ENCODE results near the gene C2CD2.

The C2CD2 gene

GRCh38 chr21:41903559-41904351 lies 50.1 kb downstream of the C2CD2 start:
- DNase-seq = peak; percentile 79

- DNase-seq = no peak
Measured at GRCh38 chr21:41902946-41903345, 50.9 kb downstream of the C2CD2 start.

- DNase-seq = no peak
Measured at GRCh38 chr21:41901782-41902181, 52.0 kb downstream of the C2CD2 start.

GRCh38 chr21:41901099-41901498 lies 52.7 kb downstream of the C2CD2 start:
- no peak for DNase-seq

- no peak for DNase-seq
Measured at GRCh38 chr21:41900401-41900800, 53.4 kb downstream of the C2CD2 start.

GRCh38 chr21:41899426-41900202 lies 54.2 kb downstream of the C2CD2 start:
- no peak for DNase-seq

- no peak for DNase-seq
Measured at GRCh38 chr21:41898998-41899397, 54.8 kb downstream of the C2CD2 start.

- no peak for DNase-seq
Measured at GRCh38 chr21:41897700-41898099, 56.1 kb downstream of the C2CD2 start.

- DNase-seq = no peak
Measured at GRCh38 chr21:41897047-41897669, 56.7 kb downstream of the C2CD2 start.

GRCh38 chr21:41895643-41896493 lies 58.0 kb downstream of the C2CD2 start:
- DNase-seq = peak; percentile 54

- peak; percentile 92 for DNase-seq
Measured at GRCh38 chr21:41894922-41895557, 58.8 kb downstream of the C2CD2 start.

- DNase-seq = no peak
Measured at GRCh38 chr21:41894511-41894910, 59.3 kb downstream of the C2CD2 start.

- no peak for DNase-seq
Measured at GRCh38 chr21:41892726-41893125, 61.1 kb downstream of the C2CD2 start.

- DNase-seq = no peak
Measured at GRCh38 chr21:41891132-41891531, 62.7 kb downstream of the C2CD2 start.

GRCh38 chr21:41890355-41890754 lies 63.5 kb downstream of the C2CD2 start:
- no peak for DNase-seq

- DNase-seq = no peak
Measured at GRCh38 chr21:41888749-41889376, 65.0 kb downstream of the C2CD2 start.

GRCh38 chr21:41887667-41888066 lies 66.2 kb downstream of the C2CD2 start:
- no peak for DNase-seq

GRCh38 chr21:41886328-41886727 lies 67.5 kb downstream of the C2CD2 start:
- no peak for DNase-seq

- DNase-seq = no peak
Measured at GRCh38 chr21:41885341-41886024, 68.3 kb downstream of the C2CD2 start.

- DNase-seq = no peak
Measured at GRCh38 chr21:41884501-41885030, 69.3 kb downstream of the C2CD2 start.

- no peak for DNase-seq
Measured at GRCh38 chr21:41883582-41883981, 70.2 kb downstream of the C2CD2 start.

All from OCI-M1 (cell line).